ENCODE measurements around the gene CEP135. TPM values are rescaled to one million over a fixed set of nuclear protein-coding genes. Genes with fewer than 3 reads are reported as not detected.

The CEP135 gene
- total and polyA plus RNA-seq, 11 donors: 1.4 to 6.3 (median 2.4) TPM

- intact Hi-C loops (cut with DNase I): loop anchor here in 9 of 10 donors (2.0 to 10.0 kb wide), 8 partner anchors 42 to 885 kb away; partner anchors contain the start of genes EXOC1 (in 2 of the 9), AASDH (in 1 of the 9) and CLOCK (in 1 of the 9)
- WGBS, 4 donors: 4 to 7% (median 6%) methylated on average over 3 of the region's 3 CpGs
- no peaks in the 10 kb centered on the region for H3K9me3 ChIP-seq
- H3K27ac ChIP-seq: peak overlapping the region; percentile 83 to 96 (median 92)
- H3K4me3 ChIP-seq: peak overlapping the region; percentile 32 to 88 (median 84)
- TF ChIP-seq, protein P1, sequence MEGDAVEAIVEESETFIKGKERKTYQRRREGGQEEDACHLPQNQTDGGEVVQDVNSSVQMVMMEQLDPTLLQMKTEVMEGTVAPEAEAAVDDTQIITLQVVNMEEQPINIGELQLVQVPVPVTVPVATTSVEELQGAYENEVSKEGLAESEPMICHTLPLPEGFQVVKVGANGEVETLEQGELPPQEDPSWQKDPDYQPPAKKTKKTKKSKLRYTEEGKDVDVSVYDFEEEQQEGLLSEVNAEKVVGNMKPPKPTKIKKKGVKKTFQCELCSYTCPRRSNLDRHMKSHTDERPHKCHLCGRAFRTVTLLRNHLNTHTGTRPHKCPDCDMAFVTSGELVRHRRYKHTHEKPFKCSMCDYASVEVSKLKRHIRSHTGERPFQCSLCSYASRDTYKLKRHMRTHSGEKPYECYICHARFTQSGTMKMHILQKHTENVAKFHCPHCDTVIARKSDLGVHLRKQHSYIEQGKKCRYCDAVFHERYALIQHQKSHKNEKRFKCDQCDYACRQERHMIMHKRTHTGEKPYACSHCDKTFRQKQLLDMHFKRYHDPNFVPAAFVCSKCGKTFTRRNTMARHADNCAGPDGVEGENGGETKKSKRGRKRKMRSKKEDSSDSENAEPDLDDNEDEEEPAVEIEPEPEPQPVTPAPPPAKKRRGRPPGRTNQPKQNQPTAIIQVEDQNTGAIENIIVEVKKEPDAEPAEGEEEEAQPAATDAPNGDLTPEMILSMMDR (IDR thresholded peaks at IDR 0.05): no peak
- TF ChIP-seq POLR2A (IDR thresholded peaks at IDR 0.05): no peak
- peaks cover 0 to 48% (median 13%) of the 10 kb centered on the region in 12 donors for H3K4me1 ChIP-seq
- ATAC-seq (no peak), DNase-seq (no peak)
- H3K27me3 ChIP-seq: no peaks in the 10 kb centered on the region
- peaks cover 0 to 24% (median 13%) of the 10 kb centered on the region in 9 donors for H3K36me3 ChIP-seq
These were observed 697 bp downstream of the CEP135 start for GRCh38 chr4:55949482-55949802.

- H3K27ac ChIP-seq: no peak overlapping the region
- TF ChIP-seq, protein P1 (IDR thresholded peaks at IDR 0.05): no peak
- no peak for TF ChIP-seq POLR2A (IDR thresholded peaks at IDR 0.05)
- no peaks in the 10 kb centered on the region for H3K9me3 ChIP-seq
- no peaks in the 10 kb centered on the region for H3K27me3 ChIP-seq
- DNase-seq (no peak), ATAC-seq (no peak)
- intact Hi-C loops (cut with DNase I): no loop called here
- no peak overlapping the region for H3K4me3 ChIP-seq
- H3K4me1 ChIP-seq: peaks cover 0 to 43% (median 13%) of the 10 kb centered on the region in 12 donors
- 98 to 99% (median 98%) methylated on average over 5 of the region's 5 CpGs for WGBS, 4 donors
- peaks cover 0 to 39% (median 27%) of the 10 kb centered on the region in 9 donors for H3K36me3 ChIP-seq
These were observed 2.6 kb downstream of the CEP135 start for GRCh38 chr4:55951191-55951922.

DNA sequence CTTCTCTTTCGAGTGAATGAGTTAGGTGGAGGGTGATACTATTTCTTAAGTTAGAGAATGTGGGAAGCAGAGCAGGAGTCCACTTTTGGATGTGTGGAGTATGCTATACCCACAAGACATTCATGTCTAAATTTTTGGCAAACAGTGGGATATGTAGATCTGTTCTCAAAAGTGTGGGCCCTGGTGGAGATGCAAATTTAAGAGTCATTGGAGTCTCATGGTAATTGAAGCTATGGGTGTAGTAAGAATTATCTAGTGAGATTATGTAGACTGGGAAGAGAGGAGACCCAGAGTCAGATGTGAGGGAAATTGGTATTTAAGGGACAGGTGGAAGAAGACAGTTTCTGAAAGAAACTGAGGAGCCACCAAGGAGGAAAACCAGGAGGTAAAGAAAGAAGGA, 7.0 kb downstream of the CEP135 start:
- no peak for ATAC-seq
- DNase-seq: no peak
- WGBS, 4 donors: 90 to 97% (median 96%) methylated on average over 1 of the region's 1 CpG
- H3K36me3 ChIP-seq: peaks cover 0 to 75% (median 60%) of the 10 kb centered on the region in 9 donors
- no peak overlapping the region for H3K27ac ChIP-seq
- intact Hi-C loops (cut with DNase I): no loop called here
- TF ChIP-seq, protein P1 (IDR thresholded peaks at IDR 0.05): no peak
- no peak for TF ChIP-seq POLR2A (IDR thresholded peaks at IDR 0.05)
- H3K27me3 ChIP-seq: no peaks in the 10 kb centered on the region
- no peaks in the 10 kb centered on the region for H3K9me3 ChIP-seq
- no peak overlapping the region for H3K4me3 ChIP-seq
- H3K4me1 ChIP-seq: peaks cover 0 to 6% (median 0%) of the 10 kb centered on the region in 12 donors

GRCh38 chr4:55959655-55960054, 10.9 kb downstream of the CEP135 start:
- DNase-seq (no peak), ATAC-seq (no peak)
- no peak overlapping the region for H3K27ac ChIP-seq
- no peaks in the 10 kb centered on the region for H3K9me3 ChIP-seq
- H3K4me1 ChIP-seq: no peaks in the 10 kb centered on the region
- H3K4me3 ChIP-seq: no peak overlapping the region
- no peak for TF ChIP-seq POLR2A (IDR thresholded peaks at IDR 0.05)
- TF ChIP-seq, protein P1 (IDR thresholded peaks at IDR 0.05): no peak
- intact Hi-C loops (cut with DNase I): no loop called here
- H3K36me3 ChIP-seq: peaks cover 0 to 69% (median 60%) of the 10 kb centered on the region in 9 donors
- no peaks in the 10 kb centered on the region for H3K27me3 ChIP-seq
